ENCODE results near the gene HIVEP2.
"Not testable (repeated sequence)": the region's sequence is repeated elsewhere in the genome, so short reads cannot be mapped to it uniquely, and the experiment has no call there.

Gene HIVEP2, protein sequence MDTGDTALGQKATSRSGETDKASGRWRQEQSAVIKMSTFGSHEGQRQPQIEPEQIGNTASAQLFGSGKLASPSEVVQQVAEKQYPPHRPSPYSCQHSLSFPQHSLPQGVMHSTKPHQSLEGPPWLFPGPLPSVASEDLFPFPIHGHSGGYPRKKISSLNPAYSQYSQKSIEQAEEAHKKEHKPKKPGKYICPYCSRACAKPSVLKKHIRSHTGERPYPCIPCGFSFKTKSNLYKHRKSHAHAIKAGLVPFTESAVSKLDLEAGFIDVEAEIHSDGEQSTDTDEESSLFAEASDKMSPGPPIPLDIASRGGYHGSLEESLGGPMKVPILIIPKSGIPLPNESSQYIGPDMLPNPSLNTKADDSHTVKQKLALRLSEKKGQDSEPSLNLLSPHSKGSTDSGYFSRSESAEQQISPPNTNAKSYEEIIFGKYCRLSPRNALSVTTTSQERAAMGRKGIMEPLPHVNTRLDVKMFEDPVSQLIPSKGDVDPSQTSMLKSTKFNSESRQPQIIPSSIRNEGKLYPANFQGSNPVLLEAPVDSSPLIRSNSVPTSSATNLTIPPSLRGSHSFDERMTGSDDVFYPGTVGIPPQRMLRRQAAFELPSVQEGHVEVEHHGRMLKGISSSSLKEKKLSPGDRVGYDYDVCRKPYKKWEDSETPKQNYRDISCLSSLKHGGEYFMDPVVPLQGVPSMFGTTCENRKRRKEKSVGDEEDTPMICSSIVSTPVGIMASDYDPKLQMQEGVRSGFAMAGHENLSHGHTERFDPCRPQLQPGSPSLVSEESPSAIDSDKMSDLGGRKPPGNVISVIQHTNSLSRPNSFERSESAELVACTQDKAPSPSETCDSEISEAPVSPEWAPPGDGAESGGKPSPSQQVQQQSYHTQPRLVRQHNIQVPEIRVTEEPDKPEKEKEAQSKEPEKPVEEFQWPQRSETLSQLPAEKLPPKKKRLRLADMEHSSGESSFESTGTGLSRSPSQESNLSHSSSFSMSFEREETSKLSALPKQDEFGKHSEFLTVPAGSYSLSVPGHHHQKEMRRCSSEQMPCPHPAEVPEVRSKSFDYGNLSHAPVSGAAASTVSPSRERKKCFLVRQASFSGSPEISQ (N-terminal part only)

DNA sequence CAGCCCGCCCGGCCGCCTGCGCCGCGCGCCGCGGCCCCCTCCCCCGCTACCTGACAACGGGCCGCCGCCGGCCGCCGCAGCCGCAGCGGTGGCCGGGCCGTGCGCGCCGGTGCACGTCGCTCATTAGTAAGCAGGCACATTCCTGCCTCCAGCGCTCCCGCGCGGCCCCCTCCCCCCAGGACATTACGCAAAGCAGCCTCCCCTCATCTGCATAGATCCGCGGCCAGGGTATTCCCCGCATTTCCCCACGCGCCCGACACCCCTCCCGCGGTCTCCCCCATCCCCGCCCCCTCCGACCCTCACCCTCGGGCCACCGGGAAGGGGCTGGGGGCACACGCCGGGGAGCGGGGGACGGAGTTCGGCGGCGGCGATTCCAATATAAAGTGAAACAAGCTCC lies at the start of gene HIVEP2:
Gene HIVEP2 (minus strand): TSS at position 128 of the 397 bp plus-strand sequence. CDS start 170,438 bp downstream, outside the sequence.
- DNase-seq, result peak; percentile 12

GRCh38 chr6:142993977-142994376 lies 49.0 kb upstream of the HIVEP2 start:
- DNase-seq, result no peak

DNA sequence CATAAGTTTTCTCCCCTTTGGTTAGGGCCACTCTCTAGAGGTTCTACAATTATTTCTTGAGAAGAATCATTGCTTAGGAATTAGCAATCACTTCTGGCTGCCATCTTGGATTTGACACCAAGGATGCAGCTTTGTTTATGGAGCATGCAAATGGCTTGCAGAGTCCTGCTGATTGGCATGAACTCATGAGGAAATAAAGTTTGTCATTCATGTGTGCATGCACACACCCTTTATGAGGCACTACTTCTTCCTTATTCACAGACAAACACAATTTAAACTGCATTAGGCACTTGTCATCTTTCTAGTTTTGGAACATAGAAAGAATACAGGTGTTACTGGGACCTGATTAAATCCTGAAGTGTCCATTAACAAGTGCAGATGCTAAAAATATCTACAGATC lies 42.5 kb upstream of the HIVEP2 start:
- no peak for DNase-seq

DNA sequence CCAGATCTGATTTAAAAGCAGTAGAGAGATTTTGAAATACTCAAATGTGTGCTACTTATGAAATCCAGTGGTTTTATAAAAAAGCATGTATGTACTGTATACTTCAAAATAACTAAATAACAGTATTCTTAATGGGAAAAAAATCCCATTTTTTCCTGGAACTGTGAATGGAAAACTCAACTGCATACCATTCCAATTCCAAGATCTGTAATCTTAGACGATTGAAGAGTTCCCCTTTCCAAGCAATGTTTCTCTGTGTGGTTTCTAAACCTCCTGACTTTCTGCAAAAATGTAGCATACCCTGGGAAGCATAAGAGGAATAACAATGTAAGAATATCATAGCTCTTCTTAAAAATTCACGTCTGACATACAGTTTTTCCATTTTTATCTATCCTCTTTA lies 40.3 kb upstream of the HIVEP2 start:
- DNase-seq, result no peak

DNA sequence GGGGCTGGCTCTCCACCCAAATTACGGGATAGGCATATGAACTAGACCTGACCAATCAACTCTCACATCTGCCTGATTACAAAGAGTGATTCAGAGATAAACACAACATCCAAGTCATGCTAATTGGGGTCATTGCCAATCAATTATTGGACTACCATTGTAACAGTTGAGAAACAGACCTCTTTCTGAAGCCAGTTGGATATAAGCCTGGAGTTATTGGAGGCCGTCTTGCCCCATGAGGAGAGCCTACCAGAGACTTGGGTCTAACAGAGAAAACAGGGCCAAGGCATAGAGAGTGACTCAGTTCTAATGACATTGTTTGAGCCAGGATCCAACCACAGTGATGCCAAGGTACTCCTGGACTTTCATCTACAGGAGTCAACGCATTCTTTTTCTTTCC lies 39.4 kb upstream of the HIVEP2 start:
- DNase-seq, result no peak

DNA sequence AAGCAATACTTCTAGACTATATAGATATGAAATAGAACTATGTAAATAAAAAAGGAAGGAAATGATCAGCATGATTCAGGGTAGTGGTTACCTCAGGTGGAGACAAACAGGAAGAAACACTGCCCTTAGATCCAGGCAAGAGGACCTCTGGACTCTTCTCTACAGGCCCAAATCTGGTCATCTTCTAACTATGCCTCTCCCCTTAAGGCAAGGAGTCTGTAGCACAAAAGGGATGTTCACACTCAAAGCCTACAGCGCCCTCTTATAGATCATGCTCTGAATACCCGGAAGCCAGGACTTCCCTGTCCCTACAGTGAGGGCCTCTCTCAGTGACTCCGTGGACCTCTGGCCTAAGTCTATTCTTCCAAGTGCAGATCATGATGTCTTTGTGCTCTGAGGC lies 30.4 kb upstream of the HIVEP2 start:
- DNase-seq, result no peak

GRCh38 chr6:142970941-142971340 lies 26.0 kb upstream of the HIVEP2 start:
- DNase-seq, result not testable (repeated sequence)

GRCh38 chr6:142968601-142969000 lies 23.6 kb upstream of the HIVEP2 start:
- DNase-seq, result no peak

DNA sequence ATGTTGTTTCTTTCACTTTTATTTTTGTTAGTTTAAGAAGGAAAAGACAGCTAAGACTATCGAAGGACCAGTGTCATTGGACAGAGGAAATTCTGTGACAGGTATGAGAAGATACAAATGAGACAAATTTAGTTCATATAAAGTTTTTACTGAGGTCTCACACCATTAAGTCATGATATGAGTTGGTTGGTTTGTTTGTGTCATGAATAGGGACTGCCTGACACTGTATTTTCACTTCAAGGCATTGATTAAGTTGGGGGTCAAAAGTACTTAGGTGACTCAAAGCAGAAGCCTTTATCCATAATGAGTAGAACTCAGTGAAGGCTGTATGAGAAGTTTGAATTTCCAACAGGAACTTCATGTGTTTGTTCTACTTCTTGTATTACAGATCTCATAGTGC lies 21.3 kb upstream of the HIVEP2 start:
- no peak for DNase-seq

DNA sequence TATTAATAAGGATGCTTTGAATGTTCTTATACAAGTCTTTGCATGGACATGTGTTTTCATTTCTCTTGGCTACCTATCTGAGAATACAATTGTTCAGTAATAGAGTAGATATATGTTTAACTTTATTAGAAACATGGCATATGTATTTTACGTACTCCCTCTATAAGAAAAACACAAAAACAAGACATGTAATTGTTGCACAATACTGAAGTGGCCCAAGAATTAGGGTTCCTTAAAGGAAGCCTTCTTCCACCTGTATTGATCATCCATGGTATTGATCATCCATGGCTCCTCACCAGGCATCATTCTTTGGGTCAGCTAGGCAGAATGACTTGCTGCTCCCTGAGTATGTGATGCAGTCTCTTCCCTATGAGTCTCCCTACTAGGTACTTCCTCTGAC lies 20.2 kb upstream of the HIVEP2 start:
- no peak for DNase-seq

DNA sequence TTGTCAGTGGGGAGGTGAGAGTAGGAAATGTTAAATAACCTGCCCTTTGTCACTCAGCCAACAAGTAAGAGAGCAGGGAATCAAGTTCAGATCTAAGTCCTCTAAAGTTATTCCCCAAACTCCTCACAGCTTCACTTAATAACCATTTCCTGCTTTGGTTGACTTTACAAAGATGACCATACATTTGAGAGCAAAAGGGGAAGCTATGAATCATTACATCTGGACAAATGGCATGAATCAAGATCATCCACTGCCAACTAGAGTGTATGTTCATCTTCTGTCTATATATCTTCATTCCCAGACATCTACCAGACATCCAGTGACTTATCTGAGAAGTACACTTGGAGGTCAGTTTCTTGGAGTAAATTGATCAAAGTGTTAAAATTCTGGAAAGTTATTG lies 15.1 kb upstream of the HIVEP2 start:
- DNase-seq, result no peak

DNA sequence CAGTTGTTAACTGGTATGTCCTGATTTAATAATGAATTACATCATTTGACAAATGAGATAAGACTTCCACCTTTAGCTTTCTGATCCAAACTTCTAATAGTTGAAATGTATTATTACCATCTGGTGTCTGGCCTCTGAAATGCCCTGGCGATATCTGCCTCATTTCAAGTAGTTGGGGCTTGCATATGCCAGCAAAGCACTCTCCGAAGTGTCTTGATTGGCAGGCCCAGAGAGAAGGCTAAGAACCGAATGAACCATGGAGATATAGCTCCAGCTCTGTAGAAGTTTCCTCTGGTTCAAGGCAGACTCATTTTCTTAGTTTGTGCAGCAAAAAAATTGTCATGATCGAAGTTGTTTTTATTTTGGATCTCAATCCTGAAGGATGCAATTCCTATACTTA lies 13.4 kb upstream of the HIVEP2 start:
- DNase-seq, result no peak

DNA sequence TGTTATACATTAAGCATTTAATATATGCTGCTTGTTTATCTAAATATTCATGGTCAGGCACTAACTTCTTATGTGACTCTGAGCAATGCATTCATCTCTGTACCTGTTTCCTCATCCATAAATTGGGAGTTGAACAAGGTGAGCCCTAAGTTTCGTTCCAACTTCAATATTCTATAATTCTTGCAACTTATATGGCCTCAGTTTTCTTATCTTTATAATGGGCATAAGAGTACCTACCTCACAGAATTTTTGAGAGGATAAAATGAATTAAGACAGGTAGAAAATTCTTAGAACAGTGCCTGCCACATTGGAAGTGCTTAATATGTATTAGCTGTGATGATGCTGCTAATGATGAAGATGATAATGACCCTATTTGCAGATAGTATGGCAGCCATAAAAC lies 11.8 kb upstream of the HIVEP2 start:
- DNase-seq, result no peak

DNA sequence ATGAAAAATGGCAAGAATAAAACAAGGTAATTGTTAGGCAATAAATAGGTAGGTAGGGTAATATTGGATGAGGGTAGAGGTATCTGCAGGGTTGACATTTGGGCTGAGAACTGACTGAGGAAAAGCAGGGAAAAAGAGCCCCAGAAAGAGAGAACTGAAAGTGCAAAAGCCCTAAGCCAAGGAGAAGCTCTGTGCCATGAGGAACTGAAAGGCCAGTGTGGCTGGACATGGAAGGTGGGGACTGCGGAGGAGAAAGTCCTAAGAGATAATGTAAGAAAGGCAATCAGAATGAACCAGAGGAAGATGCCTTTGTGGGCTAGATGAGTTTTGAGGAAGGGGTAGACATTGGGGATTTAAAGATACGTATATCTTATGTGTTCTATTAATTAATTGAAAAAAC lies 9.9 kb upstream of the HIVEP2 start:
- no peak for DNase-seq

DNA sequence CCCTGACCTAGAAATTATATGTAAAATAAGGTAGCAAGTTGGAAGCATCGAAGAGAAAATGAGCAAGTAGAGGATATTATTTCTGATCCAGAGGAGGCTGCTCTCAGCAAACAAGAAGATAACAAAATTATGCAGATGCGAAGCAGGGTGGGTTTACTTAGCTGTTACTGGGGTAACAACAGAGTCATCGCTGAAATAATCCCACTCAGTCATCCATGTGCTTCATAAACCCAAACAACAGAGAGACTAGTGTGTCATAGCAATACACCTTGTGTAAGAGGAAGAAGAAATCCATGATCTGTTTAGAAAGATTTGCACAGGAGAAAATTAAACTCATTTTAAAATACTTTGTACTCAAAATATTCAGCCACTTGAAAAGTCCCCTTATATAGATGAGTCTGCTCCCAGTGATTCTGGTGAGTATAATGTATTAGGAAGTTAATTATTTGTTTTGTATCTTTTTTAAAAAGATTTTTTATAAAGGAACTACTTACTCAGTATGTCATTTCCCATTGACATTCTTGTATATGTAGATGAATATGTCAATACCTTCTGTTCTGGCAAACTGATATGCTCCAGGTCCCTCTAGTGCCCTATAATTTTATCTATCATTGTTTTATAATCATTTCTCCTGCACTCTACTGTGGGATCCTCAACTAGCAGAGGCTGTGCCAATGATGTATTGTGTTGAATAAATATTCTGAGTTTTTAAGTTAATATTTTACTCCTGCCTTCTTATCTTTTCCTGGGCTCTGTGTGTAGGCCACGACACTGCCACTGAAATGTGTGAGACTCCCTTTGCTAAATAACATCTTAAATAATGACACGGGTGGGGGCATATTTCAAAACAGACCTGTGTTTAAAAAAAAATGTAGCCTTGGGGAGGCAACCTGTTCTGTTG lies 8.6 kb upstream of the HIVEP2 start:
- no peak for DNase-seq

GRCh38 chr6:142952614-142953013 lies 7.6 kb upstream of the HIVEP2 start:
- DNase-seq, result no peak

GRCh38 chr6:142950291-142950690 lies 5.3 kb upstream of the HIVEP2 start:
- DNase-seq, result no peak

DNA sequence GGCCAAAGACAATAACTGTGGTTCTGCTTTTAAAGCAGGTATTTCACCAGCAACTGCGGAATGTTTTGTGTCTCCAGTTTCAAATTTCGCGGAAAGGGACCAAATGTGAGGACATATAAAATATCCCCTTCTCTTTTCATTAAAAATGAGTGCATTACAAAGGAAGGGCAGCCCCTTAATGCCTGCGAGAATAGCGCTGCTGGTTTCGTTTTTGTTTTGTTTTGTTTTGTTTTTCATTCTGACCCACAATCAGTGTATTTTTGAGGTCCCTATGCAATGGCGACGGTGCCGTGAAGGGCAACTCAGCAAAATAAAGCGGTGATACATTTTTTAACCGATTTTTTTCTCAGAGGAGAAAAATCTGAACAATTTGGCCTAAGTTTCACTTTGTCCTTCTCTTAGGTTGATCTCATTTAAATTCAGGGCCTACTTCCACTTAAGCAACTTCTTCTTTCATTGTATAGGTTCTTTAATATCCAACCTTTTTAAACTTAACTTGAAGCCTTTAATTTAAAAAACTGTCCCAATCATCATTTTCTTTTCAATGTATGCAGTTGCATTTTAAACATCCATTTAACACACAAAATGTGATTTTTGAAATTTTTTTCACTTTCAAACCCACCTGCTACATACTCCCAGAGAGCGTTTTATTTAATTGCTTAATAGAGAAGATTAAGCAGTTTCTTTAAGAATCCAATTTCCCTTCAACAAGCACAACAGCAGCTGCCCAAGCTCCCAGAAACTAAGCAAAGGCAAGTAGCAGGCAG lies 2.9 kb upstream of the HIVEP2 start:
- no peak for DNase-seq

DNA sequence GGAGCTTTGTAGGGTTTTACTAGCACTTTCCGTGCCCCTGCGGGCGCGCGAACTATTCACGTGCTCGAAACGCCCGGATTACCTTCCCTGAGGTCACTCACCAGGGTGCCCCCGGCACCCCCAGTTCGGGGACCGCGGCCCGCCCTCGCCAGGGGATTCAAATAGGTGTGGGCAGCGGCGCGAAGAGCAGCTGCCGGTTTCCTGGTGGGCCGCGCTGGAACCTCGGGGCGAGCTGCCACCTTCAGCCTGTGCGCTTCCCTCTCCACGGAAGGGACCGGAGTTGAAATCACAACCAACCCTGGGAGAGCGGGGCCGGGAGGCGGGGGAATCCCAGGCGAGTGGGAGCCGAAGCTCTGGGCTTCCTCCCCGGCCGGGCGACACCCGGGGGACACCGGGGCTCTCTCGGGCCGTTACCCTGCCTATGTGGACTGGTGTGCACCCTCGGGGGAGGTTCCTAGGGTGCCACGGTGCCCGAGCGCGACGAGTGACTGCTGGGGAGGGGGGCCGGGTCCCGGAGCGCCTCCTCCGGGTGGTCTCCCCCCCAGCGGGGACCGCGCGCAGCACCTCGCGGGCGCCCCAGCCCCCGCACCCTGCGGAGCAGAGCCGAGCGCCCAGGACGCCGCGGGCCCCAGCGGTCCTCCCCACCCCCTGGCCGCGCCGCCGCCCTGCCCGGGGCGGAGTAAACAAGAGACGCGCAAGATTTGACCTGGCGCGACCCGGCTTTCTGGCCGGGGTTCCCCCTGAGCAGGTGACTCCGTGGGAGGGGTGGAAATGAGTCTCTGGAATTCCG lies 2.1 kb upstream of the HIVEP2 start:
- no peak for DNase-seq

DNA sequence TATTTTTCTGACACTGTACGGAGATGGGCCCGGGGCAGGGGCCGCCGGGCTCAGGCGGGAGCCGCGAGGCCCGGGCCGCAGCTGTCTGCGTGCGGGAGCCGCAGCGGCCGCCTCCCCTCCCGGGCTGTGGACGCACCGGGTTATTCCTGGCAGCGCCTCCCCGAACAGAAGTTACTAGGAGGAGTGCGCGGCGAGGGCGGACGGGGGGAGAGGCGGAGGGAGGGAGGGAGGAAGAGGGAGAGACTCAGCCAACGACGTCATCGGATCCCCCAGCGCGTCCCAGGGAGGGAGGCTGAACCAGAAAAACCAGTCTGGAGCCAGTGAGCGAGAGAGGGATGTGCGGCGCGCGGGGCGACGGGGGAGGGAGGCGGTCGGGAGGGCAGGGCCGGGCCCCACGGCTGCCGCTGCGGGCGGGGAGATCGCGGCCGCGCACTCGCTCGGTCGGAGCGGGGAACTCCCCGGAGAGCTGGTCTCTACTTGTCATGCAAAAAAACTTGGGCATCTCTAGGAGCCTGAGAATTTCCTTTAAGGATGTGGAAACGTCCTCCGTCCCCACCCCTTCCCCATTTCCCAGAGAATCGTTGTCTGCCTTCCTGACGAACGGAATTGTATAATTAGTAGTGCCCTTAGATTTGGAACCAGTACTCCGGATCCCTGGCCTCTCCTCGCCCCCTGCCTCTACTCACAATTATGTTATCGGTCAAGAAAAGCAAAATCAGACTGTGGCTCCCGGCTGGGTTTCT lies 1.4 kb upstream of the HIVEP2 start:
- peak; percentile 79 for DNase-seq
